ENCODE measurements around the gene MRPL37. TPM values are rescaled to one million over a fixed set of nuclear protein-coding genes. Genes with fewer than 3 reads are reported as not detected.

MRPL37 gene
- total and polyA plus RNA-seq, 8 donors: 24.8 to 111 (median 50.9) TPM

- intact Hi-C loops (cut with DNase I; ENCODE audit: low total_unique reads): no loop called here
- H3K9me3 ChIP-seq: no peaks in the 10 kb centered on the region
- H3K36me3 ChIP-seq: peaks cover 5 to 49% (median 19%) of the 10 kb centered on the region in 4 donors
- no peak for DNase-seq
- 89 to 94% (median 91%) methylated on average over 23 of the region's 23 CpGs for WGBS, 5 donors
- TF ChIP-seq EP300 (IDR thresholded peaks at IDR 0.05) (no peak), CTCF (IDR thresholded peaks at IDR 0.05) (no peak), POLR2A (IDR thresholded peaks at IDR 0.05) (no peak), POLR2AphosphoS5 (IDR thresholded peaks at IDR 0.05) (no peak)
- H3K27ac ChIP-seq: no peak overlapping the region
- H3K4me3 ChIP-seq: no peak overlapping the region
- H3K4me1 ChIP-seq: peaks cover 3 to 40% (median 29%) of the 10 kb centered on the region in 4 donors
- H3K27me3 ChIP-seq: no peaks in the 10 kb centered on the region
Measured at GRCh38 chr1:54257876-54258275, 57.9 kb downstream of the MRPL37 start.

GRCh38 chr1:54259546-54260140 is 59.7 kb downstream of the MRPL37 start:
- Histone ChIP-seq H3K4me1 (peaks cover 0 to 40% (median 33%) of the 10 kb centered on the region in 4 donors), H3K27ac (peak overlapping the region in 1 of 5 donors; percentile 14), H3K36me3 (peaks cover 5 to 38% (median 14%) of the 10 kb centered on the region in 4 donors), H3K27me3 (no peaks in the 10 kb centered on the region), H3K9me3 (no peaks in the 10 kb centered on the region), H3K4me3 (no peak overlapping the region)
- no peak for DNase-seq
- TF ChIP-seq POLR2AphosphoS5 (IDR thresholded peaks at IDR 0.05): no peak
- TF ChIP-seq EP300 (IDR thresholded peaks at IDR 0.05): no peak
- TF ChIP-seq CTCF (IDR thresholded peaks at IDR 0.05): no peak
- TF ChIP-seq POLR2A (IDR thresholded peaks at IDR 0.05): no peak
- 63 to 82% (median 72%) methylated on average over 16 of the region's 16 CpGs for WGBS, 5 donors
- intact Hi-C loops (cut with DNase I; ENCODE audit: low total_unique reads): loop anchor here (10.0 kb wide), 2 partner anchors 55 to 145 kb away; partner anchors contain the start of gene SSBP3

GRCh38 chr1:54260810-54261209 is 60.8 kb downstream of the MRPL37 start:
- peaks cover 0 to 51% (median 40%) of the 10 kb centered on the region in 4 donors for H3K4me1 ChIP-seq
- H3K9me3 ChIP-seq: no peaks in the 10 kb centered on the region
- TF ChIP-seq POLR2AphosphoS5 (IDR thresholded peaks at IDR 0.05) (no peak), POLR2A (IDR thresholded peaks at IDR 0.05) (no peak), CTCF (IDR thresholded peaks at IDR 0.05) (no peak), EP300 (IDR thresholded peaks at IDR 0.05) (no peak)
- peak overlapping the region in 2 of 5 donors; percentile 43 to 47 for H3K27ac ChIP-seq
- intact Hi-C loops (cut with DNase I; ENCODE audit: low total_unique reads): loop anchor here (10.0 kb wide), 2 partner anchors 54 to 144 kb away; partner anchors contain the start of gene SSBP3
- no peak overlapping the region for H3K4me3 ChIP-seq
- H3K36me3 ChIP-seq: peaks cover 0 to 26% (median 8%) of the 10 kb centered on the region in 4 donors
- no peaks in the 10 kb centered on the region for H3K27me3 ChIP-seq
- WGBS, 5 donors: 66 to 89% (median 88%) methylated on average over 10 of the region's 10 CpGs
- DNase-seq: no peak

GRCh38 chr1:54262244-54262643 is 62.3 kb downstream of the MRPL37 start:
- Histone ChIP-seq H3K36me3 (peaks cover 0 to 16% (median 4%) of the 10 kb centered on the region in 4 donors), H3K27ac (no peak overlapping the region), H3K27me3 (no peaks in the 10 kb centered on the region), H3K9me3 (no peaks in the 10 kb centered on the region), H3K4me1 (peaks cover 0 to 65% (median 50%) of the 10 kb centered on the region in 4 donors), H3K4me3 (no peak overlapping the region)
- DNase-seq: no peak
- WGBS, 5 donors: 82 to 91% (median 90%) methylated on average over 7 of the region's 7 CpGs
- TF ChIP-seq CTCF (IDR thresholded peaks at IDR 0.05): no peak
- no peak for TF ChIP-seq POLR2AphosphoS5 (IDR thresholded peaks at IDR 0.05)
- TF ChIP-seq EP300 (IDR thresholded peaks at IDR 0.05): no peak
- TF ChIP-seq POLR2A (IDR thresholded peaks at IDR 0.05): no peak
- intact Hi-C loops (cut with DNase I; ENCODE audit: low total_unique reads): loop anchor here (10.0 kb wide), 2 partner anchors 53 to 143 kb away; partner anchors contain the start of gene SSBP3
